Neural progenitor cell (in vitro differentiated cells): ENCODE measurements around the gene PROS1. TPM values are rescaled to one million over a fixed set of nuclear protein-coding genes. Genes with fewer than 3 reads are reported as not detected.

Source experiments
- DNase-seq: peaks from one replicate; pipeline ENCODE4 v3.0.0-alpha.2; 2016; ENCODE audit warnings: low spot score
- H2AFZ ChIP-seq: fragments of 200-600 bp; sonication (generic); replicated peaks from 2 replicates; pipeline ENCODE4 v1.6.1; 2016; ENCODE audit warnings: antibody characterized with exemption
- H3F3A ChIP-seq: fragments of 200-600 bp; sonication (generic); 2 replicates; pipeline ENCODE4 v1.6.1; 2016; ENCODE audit warnings: antibody characterized with exemption, low read depth
- H3K27ac ChIP-seq: fragments of 200-600 bp; sonication (generic); 2 replicates; pipeline ENCODE4 v1.5.1; 2016; ENCODE audit warnings: mild to moderate bottlenecking
- H3K27me3 ChIP-seq: fragments of 200-600 bp; sonication (generic); 2 replicates; pipeline ENCODE4 v1.6.1; 2016; ENCODE audit warnings: mild to moderate bottlenecking, moderate library complexity
- H3K36me3 ChIP-seq: fragments of 200-600 bp; sonication (generic); 2 replicates; pipeline ENCODE4 v1.5.1; 2016
- H3K4me1 ChIP-seq: fragments of 200-600 bp; sonication (generic); 2 replicates; pipeline ENCODE4 v1.6.1; 2016; ENCODE audit warnings: mixed run types
- H3K4me2 ChIP-seq: fragments of 200-600 bp; sonication (generic); 2 replicates; pipeline ENCODE4 v1.6.1; 2016
- H3K4me3 ChIP-seq: fragments of 200-600 bp; sonication (generic); 2 replicates; pipeline ENCODE4 v1.5.1; 2016
- H3K79me2 ChIP-seq: fragments of 200-600 bp; sonication (generic); 2 replicates; pipeline ENCODE4 v1.6.1; 2016; ENCODE audit warnings: low read depth
- H3K9ac ChIP-seq: fragments of 200-600 bp; sonication (generic); 2 replicates; pipeline ENCODE4 v1.6.1; 2016
- H3K9me3 ChIP-seq: fragments of 200-600 bp; sonication (generic); 2 replicates; pipeline ENCODE4 v1.5.1; 2016; ENCODE audit warnings: low read depth
- H4K20me1 ChIP-seq: fragments of 200-600 bp; sonication (generic); 2 replicates; pipeline ENCODE4 v1.6.1; 2016; ENCODE audit warnings: low read depth
- H3K27ac Mint-ChIP-seq: 3 replicates; pipeline ENCODE4 v1.8.0; 2021; ENCODE audit warnings: mixed read lengths
- H3K27me3 Mint-ChIP-seq: 2 replicates; pipeline ENCODE4 v1.8.0; 2022; ENCODE audit warnings: low read depth, mild to moderate bottlenecking, inconsistent platforms, moderate library complexity, mixed read lengths; ENCODE audit not compliant: insufficient read depth
- H3K36me3 Mint-ChIP-seq: 3 replicates; pipeline ENCODE4 v1.8.0; 2021; ENCODE audit warnings: mixed read lengths
- H3K4me1 Mint-ChIP-seq: 3 replicates; pipeline ENCODE4 v1.8.0; 2021; ENCODE audit warnings: mixed read lengths
- H3K4me3 Mint-ChIP-seq: 3 replicates; pipeline ENCODE4 v1.8.0; 2021; ENCODE audit warnings: mild to moderate bottlenecking, moderate library complexity, mixed read lengths
- H3K9me3 Mint-ChIP-seq: 3 replicates; pipeline ENCODE4 v1.8.0; 2020; ENCODE audit warnings: mixed read lengths
- CTCF ChIP-seq: fragments of 200-600 bp; sonication (generic); IDR thresholded peaks from 2 replicates; pipeline ENCODE4 v1.5.1; 2017; ENCODE audit warnings: antibody characterized with exemption, mild to moderate bottlenecking
- EZH2 ChIP-seq: fragments of 200-600 bp; sonication (generic); IDR thresholded peaks from 2 replicates; pipeline ENCODE4 v1.6.1; 2017; ENCODE audit warnings: antibody characterized with exemption, mild to moderate bottlenecking, moderate library complexity
- EZH2phosphoT487 ChIP-seq: fragments of 200-600 bp; sonication (generic); IDR thresholded peaks from 2 replicates; pipeline ENCODE4 v1.6.1; 2017; ENCODE audit warnings: antibody characterized with exemption
- total RNA-seq: library from RNA; depleted of rRNA; stranded (reverse); fragments of >200 nt; gene quantifications from 2 replicates; pipeline ENCODE4 v1.2.3, GENCODE V29; 2015; ENCODE audit warnings: low replicate concordance

Gene PROS1
- total RNA-seq, 1 donor from 2014 or later = 18.5 TPM

- H3K4me1 Mint-ChIP-seq = no peaks in the 10 kb centered on the region
These were observed 18.5 kb upstream of the PROS1 start for GRCh38 chr3:93992207-93992606.

GRCh38 chr3:93991631-93992030 lies 17.9 kb upstream of the PROS1 start:
- H3K4me1 Mint-ChIP-seq = no peaks in the 10 kb centered on the region
- no peaks in the 10 kb centered on the region for H3K4me1 ChIP-seq
- no peaks in the 10 kb centered on the region for H3K36me3 ChIP-seq
- H3K4me3 Mint-ChIP-seq = no peak overlapping the region
- no peak overlapping the region for H3K27ac Mint-ChIP-seq
- no peaks in the 10 kb centered on the region for H3K9me3 ChIP-seq
- H3K9ac ChIP-seq = peak overlapping the region; percentile 2
- peaks cover 6% of the 10 kb centered on the region for H4K20me1 ChIP-seq
- H3K9me3 Mint-ChIP-seq = no peaks in the 10 kb centered on the region
- peaks cover 2% of the 10 kb centered on the region for H3K36me3 Mint-ChIP-seq
- H3K27me3 Mint-ChIP-seq = no peaks in the 10 kb centered on the region
- H3K27me3 ChIP-seq = no peaks in the 10 kb centered on the region
- H3K4me2 ChIP-seq = no peak overlapping the region
- TF ChIP-seq CTCF (no peak), EZH2phosphoT487 (no peak), EZH2 (no peak)
- no peaks in the 10 kb centered on the region for H3F3A ChIP-seq
- DNase-seq = no peak
- H3K27ac ChIP-seq = no peak overlapping the region
- H3K79me2 ChIP-seq = peaks cover 78% of the 10 kb centered on the region
- no peak overlapping the region for H3K4me3 ChIP-seq
- H2AFZ ChIP-seq = no peak overlapping the region

More at GRCh38 chr3:93992207-93992606, 18.5 kb upstream of the PROS1 start:
- H3K36me3 ChIP-seq = no peaks in the 10 kb centered on the region
- peaks cover 6% of the 10 kb centered on the region for H4K20me1 ChIP-seq
- no peak overlapping the region for H3K27ac ChIP-seq
- DNase-seq = no peak
- no peaks in the 10 kb centered on the region for H3F3A ChIP-seq
- Mint-ChIP-seq H3K4me3 (no peak overlapping the region), H3K27ac (no peak overlapping the region), H3K36me3 (peaks cover 6% of the 10 kb centered on the region), H3K9me3 (peaks cover 2% of the 10 kb centered on the region), H3K27me3 (no peaks in the 10 kb centered on the region)
- no peaks in the 10 kb centered on the region for H3K9me3 ChIP-seq
- H3K9ac ChIP-seq = peak overlapping the region; percentile 2
- H3K4me2 ChIP-seq = no peak overlapping the region
- TF ChIP-seq EZH2 = no peak
- TF ChIP-seq EZH2phosphoT487 = no peak
- no peak overlapping the region for H3K4me3 ChIP-seq
- no peaks in the 10 kb centered on the region for H3K27me3 ChIP-seq
- no peaks in the 10 kb centered on the region for H3K4me1 ChIP-seq
- H3K79me2 ChIP-seq = peaks cover 72% of the 10 kb centered on the region
- no peak overlapping the region for H2AFZ ChIP-seq

GRCh38 chr3:93989241-93989640 lies 15.5 kb upstream of the PROS1 start:
- H3K27me3 ChIP-seq = no peaks in the 10 kb centered on the region
- Mint-ChIP-seq H3K27ac (no peak overlapping the region), H3K27me3 (no peaks in the 10 kb centered on the region), H3K36me3 (peaks cover 2% of the 10 kb centered on the region), H3K4me3 (no peak overlapping the region), H3K4me1 (no peaks in the 10 kb centered on the region), H3K9me3 (no peaks in the 10 kb centered on the region)
- no peaks in the 10 kb centered on the region for H3K4me1 ChIP-seq
- no peaks in the 10 kb centered on the region for H3F3A ChIP-seq
- TF ChIP-seq EZH2 (no peak), CTCF (no peak), EZH2phosphoT487 (no peak)
- H3K9ac ChIP-seq = no peak overlapping the region
- H4K20me1 ChIP-seq = peaks cover 6% of the 10 kb centered on the region
- DNase-seq = no peak
- H3K36me3 ChIP-seq = no peaks in the 10 kb centered on the region
- no peak overlapping the region for H3K4me2 ChIP-seq
- no peak overlapping the region for H3K27ac ChIP-seq
- no peak overlapping the region for H2AFZ ChIP-seq
- no peaks in the 10 kb centered on the region for H3K9me3 ChIP-seq
- H3K79me2 ChIP-seq = peaks cover 87% of the 10 kb centered on the region
- H3K4me3 ChIP-seq = no peak overlapping the region

- Mint-ChIP-seq H3K36me3 (peaks cover 2% of the 10 kb centered on the region), H3K4me3 (no peak overlapping the region), H3K27me3 (no peaks in the 10 kb centered on the region), H3K9me3 (no peaks in the 10 kb centered on the region), H3K27ac (no peak overlapping the region), H3K4me1 (no peaks in the 10 kb centered on the region)
- no peaks in the 10 kb centered on the region for H3F3A ChIP-seq
- no peak overlapping the region for H3K4me3 ChIP-seq
- peaks cover 86% of the 10 kb centered on the region for H3K79me2 ChIP-seq
- H3K9ac ChIP-seq = no peak overlapping the region
- H3K4me2 ChIP-seq = no peak overlapping the region
- no peak for TF ChIP-seq EZH2phosphoT487
- TF ChIP-seq CTCF = no peak
- TF ChIP-seq EZH2 = no peak
- H3K4me1 ChIP-seq = no peaks in the 10 kb centered on the region
- no peaks in the 10 kb centered on the region for H3K27me3 ChIP-seq
- H3K27ac ChIP-seq = no peak overlapping the region
- H2AFZ ChIP-seq = no peak overlapping the region
- H3K9me3 ChIP-seq = no peaks in the 10 kb centered on the region
- DNase-seq = no peak
- no peaks in the 10 kb centered on the region for H3K36me3 ChIP-seq
- H4K20me1 ChIP-seq = peaks cover 6% of the 10 kb centered on the region
These were observed 15.1 kb upstream of the PROS1 start for GRCh38 chr3:93988764-93989163.
